ENCODE measurements around the gene AIG1.
"Not testable (repeated sequence)": the region's sequence is repeated elsewhere in the genome, so short reads cannot be mapped to it uniquely, and the experiment has no call there.

The AIG1 gene

DNA sequence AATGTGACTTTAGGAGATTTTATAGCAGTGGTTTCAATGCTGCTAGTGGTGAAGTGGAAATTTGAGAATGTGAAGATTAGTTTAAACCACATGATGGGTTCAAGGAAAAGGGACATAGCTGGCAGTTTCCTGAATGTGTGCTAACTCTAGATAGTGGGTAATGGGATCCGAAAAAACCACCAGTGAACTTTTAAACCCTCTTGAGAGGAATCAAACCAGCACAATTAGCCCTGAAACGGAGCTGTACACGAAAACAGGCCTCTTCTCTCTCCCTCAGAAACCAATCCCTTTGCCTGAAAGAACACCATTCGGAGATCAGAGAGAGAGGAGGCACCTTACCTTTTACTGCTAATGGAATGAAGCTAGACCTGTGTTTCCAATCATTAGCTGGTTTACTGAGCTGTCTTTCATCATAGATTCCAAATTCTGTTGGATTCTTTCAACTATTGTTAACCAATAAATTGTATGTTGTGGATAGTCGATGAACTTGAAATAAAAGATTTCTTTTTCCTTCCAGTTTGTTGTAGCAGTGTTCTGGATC lies 103.9 kb downstream of the AIG1 start:
- no peak for DNase-seq (ENCODE audit: low read depth in 3 of 3)

GRCh38 chr6:143165315-143165855 lies 104.7 kb downstream of the AIG1 start:
- no peak for DNase-seq (ENCODE audit: low read depth in 3 of 3)

DNA sequence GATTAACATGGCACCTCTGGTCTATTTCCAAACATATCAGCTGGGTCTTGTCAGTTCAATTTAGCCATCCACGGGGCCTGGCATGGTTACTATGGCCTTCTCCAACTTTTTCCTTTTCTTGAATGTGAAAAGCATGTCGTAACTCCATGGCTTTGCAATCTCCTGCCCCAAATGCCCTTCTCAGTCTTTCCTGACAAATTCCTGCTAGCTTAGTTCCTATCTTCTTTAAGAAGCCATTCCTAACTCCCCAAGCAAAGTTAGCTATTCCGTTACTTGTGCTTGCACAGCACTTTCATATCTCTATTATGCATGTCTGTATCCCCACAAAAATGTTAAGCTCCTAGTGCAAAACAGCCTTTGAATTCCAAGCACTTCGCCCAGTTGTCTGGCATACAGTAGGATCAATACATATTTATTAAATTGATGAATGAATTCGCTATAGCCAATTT lies 105.6 kb downstream of the AIG1 start:
- no peak for DNase-seq (ENCODE audit: low read depth in 3 of 3)

DNA sequence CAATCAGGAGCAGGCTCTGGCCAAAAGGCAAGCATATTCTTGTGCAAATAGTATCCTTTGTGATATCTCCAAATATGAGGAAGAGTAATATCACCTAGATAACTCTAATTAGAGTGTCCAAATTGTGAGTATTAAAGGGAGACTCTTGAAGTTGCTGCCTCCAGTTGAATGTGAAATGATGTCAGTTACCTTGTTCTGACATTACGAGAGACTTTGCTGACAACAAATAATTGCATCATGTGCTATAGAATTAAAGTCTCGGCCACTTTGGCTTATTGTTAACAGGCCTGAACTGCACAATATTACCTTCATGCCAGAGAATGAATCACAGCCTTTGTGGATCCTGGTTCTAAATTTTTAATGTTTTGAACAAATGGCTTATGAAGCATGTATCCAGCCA lies 106.5 kb downstream of the AIG1 start:
- DNase-seq (ENCODE audit: low read depth in 3 of 3), result no peak

- DNase-seq (ENCODE audit: low read depth in 3 of 3), result not testable (repeated sequence)
Measured at GRCh38 chr6:143168396-143168816, 107.7 kb downstream of the AIG1 start.

DNA sequence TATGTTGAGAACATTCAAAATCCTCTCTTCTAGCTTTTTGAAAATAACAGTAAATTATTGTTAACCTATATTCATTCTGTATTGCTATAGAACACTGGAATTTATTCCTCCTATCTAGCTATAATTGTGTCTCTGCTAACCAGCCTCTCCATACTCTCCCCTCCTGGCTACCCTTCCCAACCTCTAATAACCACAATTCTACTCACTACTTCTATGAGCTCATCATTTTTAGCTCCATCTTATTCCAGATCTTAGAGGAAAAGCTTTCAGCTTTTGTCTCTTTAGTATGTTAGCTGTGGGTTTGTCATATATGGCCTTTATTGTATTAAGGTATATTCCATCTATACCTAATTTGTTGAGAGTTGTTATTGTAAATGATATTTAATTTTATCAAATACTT lies 108.8 kb downstream of the AIG1 start:
- DNase-seq (ENCODE audit: low read depth in 3 of 3), result no peak

GRCh38 chr6:143174516-143174915 lies 113.8 kb downstream of the AIG1 start:
- no peak for DNase-seq (ENCODE audit: low read depth in 3 of 3)

DNA sequence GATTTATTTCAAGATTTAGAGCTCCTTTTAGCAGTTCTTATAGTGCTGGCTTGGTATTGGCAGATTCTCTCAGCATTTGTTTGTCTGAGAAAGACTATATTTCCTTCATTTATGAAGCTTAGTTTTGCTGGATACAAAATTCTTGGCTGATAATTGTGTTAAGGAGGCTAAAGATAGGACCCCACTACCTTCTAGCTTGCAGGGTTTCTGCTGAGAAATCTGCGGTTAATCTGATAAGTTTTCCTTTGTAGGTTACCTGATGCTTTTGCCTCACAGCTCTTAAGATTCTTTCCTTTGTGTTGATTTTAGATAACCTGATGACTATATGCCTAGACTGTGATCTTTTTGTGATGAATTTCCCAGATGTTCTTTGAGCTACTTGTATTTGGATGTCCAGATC lies 114.3 kb downstream of the AIG1 start:
- DNase-seq (ENCODE audit: low read depth in 3 of 3), result no peak

- DNase-seq (ENCODE audit: low read depth in 3 of 3), result no peak
Measured at GRCh38 chr6:143176090-143177021, 115.7 kb downstream of the AIG1 start.

GRCh38 chr6:143177706-143178105 lies 117.0 kb downstream of the AIG1 start:
- no peak for DNase-seq (ENCODE audit: low read depth in 3 of 3)

- DNase-seq (ENCODE audit: low read depth in 3 of 3), result no peak
Measured at GRCh38 chr6:143179096-143179495, 118.4 kb downstream of the AIG1 start.

DNA sequence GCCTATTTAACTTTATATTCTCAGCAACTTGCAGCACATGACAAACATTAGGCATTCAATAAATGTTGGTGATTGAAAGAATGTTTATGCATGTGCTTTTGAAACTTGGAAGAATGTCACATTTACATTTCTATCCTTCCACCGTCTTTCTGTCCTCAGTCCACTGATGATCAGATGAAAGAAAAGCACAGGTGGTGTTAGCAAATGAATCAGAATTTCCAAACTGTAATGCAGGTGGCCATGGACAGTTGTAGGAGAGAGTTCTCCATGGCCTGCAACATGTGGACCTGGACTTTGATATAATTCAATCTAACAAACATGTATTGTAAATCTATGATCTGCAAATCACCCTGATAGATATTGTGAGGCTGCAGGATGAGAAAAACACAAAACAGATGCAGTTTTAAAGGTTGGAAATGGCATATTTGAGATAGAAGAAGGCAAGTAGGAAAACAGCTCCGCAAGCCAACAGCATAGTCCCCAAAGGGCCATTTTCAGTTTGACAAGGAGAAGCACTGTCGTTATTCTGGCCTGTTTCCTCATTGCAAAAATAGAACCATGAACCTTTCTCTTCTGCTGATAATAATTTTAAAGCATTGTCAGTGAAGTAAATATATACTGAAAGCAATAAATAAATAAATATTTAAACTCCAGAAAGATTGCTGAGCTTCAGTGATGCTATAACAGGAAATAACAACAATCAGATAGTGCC lies 119.4 kb downstream of the AIG1 start:
- DNase-seq (ENCODE audit: low read depth in 3 of 3), result no peak

DNA sequence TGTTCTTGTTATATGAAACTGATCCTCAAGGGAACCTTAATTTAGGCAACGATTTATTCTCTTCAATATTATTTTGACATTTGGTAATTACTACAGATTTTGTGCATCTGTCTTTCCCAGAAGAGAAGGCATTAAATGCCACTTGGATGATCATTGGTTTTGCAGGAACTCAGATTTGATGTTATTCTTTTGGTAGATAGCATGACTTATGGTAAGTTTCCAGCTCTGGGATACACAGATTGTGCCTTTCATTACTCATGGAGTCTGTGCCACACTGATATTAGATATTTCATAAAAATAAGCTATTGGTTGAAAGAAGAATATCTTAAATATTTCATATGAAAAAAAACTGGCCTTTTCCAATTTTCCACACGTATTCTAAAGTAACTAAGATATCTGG lies 120.1 kb downstream of the AIG1 start:
- DNase-seq (ENCODE audit: low read depth in 3 of 3), result no peak

DNA sequence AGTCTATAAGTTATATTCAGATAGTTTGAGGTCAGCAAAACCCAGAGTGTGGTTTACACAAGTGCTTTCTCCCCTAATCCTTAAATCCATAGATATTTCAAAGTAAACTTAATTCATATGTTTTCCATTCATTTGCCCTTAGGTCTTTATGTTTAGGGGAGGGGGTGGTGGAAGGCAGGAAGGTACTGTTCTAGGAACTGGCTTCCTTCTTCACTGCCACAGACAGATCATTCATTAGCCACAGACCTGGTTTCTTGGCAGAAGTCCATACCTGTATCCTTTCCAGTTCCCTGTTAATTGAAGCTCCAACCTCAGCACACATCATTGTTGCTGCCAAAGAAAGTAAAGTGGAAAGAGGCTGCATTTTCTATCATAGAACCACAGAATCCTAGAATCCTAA lies 123.0 kb downstream of the AIG1 start:
- DNase-seq (ENCODE audit: low read depth in 3 of 3), result no peak

GRCh38 chr6:143185288-143185687 lies 124.6 kb downstream of the AIG1 start:
- DNase-seq (ENCODE audit: low read depth in 3 of 3), result no peak

DNA sequence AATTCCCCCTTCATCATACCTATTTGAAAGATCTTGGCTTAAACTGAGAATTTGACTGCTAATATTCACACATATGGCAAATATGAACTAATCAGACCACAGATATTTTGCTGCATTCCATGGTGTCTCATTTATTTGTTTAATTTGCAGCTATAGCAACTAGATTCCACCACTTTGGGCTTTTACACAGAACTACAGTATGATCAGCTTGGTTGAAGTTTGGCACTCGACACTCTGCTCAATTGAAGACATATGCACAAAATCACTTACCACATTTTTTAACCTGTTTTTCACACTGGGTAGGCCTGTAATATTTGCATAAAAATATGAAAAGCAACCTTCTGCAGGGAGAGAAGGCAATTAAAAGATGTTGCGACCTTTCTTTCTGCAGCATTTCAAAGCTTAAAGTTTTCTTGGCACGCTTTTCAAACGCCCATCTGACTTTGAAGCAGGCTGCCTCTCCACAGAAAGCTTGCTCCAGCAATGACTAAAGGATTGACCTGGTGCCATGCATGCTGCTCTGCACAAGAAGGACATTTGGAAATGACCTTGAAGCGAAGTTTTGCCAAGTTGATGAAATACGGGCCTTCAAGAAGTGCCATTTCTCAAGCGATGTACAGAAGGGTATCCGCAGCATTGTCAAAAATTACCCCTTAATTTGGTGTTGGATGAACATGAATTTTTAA lies 126.7 kb downstream of the AIG1 start:
- DNase-seq (ENCODE audit: low read depth in 3 of 3), result no peak

DNA sequence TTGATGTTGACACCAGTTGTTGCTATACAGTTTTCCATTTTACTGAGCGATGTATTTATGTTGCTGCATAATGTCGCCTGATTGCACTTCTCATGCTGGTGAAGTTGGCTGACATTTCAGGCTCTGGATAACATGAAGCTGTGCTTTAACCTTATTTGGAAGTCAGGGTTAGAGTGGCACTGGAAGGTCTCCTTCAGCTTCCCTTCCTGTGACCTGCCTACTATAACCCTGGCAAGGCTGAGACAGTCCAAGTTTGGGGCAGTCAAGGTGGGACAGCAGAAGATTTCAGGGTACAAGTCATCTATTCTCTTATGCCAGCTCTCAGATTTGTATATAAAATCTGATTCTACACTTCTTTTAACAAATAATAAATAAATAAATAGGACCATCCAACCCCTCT lies 127.6 kb downstream of the AIG1 start:
- DNase-seq (ENCODE audit: low read depth in 3 of 3), result no peak

DNA sequence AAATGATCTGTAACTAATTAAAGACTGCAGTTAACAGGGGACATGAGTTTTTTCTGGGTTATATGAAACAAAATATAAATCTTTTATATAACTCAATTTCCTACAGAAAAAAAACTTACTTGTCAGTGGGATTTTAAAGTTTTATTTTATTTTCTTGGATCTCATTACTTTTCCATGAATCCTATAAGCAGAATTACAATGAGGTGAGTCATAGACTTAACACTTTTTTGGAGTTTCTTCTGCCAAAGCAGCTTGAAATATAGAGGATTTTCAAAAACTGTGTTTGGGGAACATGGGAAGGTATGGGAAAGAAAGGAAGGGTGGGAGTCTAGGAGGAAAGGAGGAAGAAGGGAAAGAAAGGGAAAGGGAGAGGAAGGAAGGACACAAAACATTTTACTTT lies 130.7 kb downstream of the AIG1 start:
- no peak for DNase-seq (ENCODE audit: low read depth in 3 of 3)

DNA sequence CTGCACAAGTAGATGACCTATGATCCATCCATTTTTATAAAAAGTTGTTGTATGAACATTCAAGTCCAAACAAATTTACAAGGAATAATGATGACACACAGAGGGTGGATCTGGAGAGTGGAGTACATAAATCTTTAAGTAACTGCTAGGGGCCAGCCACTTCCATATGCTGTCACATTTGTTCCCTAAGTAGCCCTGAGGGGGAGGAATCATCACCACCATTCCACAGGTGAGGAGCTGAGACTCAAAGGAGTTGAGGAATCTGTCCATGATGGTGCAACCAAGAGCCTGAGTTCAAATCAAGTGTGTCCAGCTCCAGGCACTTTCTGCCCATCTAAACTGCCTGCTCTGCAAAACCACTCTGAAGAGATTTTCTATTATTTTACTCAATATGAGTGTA lies 132.1 kb downstream of the AIG1 start:
- no peak for DNase-seq (ENCODE audit: low read depth in 3 of 3)

DNA sequence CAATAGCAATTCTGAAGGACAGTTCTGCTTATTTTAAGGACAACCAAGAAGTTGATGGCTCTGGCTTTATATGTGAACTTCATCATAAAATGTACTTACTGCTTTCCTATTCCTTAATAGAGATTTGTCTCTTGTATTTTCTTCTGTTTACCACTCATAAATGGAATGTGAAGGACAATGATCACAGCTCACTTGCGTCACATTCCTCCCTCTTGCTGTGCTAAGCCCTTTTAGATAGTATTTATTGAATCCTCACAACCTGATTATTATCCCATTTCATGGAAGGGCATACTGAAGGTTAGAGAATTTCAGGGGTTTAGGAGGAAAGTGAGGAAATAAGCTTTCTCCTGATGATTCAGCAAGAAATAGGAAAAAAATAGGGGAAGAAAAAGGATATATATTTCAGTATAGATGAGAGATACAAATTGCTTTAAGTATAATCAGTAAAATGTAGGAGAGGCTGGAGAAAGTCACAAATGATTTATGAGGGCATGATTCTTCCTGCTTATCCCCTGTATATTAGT lies 132.9 kb downstream of the AIG1 start:
- DNase-seq (ENCODE audit: low read depth in 3 of 3), result no peak

DNA sequence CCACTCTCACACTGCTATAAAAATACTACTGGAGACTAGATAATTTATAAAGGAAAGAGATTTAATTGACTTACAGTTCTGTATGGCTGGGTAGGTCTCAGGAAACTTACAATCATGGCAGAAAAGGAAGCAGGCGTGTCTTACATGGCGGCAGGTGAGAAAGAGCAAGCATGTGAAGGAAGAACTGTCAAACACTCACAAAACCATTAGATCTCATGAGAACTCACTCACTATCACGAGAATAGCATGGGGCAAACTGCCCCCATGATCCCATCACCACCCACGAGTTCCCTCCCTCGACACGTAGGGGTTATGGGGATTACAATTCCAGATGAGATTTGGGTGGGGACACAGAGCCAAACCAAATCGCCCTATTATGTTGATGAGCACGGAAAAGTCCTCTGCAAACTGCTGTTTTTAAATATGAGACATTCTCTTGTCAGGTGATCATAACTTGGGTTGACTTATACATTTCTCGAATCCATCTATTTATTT lies 133.5 kb downstream of the AIG1 start:
- DNase-seq (ENCODE audit: low read depth in 3 of 3), result no peak
